NCI-H1092 (cell line): ENCODE measurements around the gene UGCG.
"Not testable (repeated sequence)": the region's sequence is repeated elsewhere in the genome, so short reads cannot be mapped to it uniquely, and the experiment has no call there.

Source experiments
- DNase-seq: peaks from one replicate; lab custom pipeline; 2025; lab: John Stamatoyannopoulos, UW

Gene UGCG

GRCh38 chr9:111955048-111955447, 58.4 kb downstream of the UGCG start:
- DNase-seq = peak; percentile 50

- no peak for DNase-seq
Measured at GRCh38 chr9:111957856-111958631, 61.4 kb downstream of the UGCG start.

DNA sequence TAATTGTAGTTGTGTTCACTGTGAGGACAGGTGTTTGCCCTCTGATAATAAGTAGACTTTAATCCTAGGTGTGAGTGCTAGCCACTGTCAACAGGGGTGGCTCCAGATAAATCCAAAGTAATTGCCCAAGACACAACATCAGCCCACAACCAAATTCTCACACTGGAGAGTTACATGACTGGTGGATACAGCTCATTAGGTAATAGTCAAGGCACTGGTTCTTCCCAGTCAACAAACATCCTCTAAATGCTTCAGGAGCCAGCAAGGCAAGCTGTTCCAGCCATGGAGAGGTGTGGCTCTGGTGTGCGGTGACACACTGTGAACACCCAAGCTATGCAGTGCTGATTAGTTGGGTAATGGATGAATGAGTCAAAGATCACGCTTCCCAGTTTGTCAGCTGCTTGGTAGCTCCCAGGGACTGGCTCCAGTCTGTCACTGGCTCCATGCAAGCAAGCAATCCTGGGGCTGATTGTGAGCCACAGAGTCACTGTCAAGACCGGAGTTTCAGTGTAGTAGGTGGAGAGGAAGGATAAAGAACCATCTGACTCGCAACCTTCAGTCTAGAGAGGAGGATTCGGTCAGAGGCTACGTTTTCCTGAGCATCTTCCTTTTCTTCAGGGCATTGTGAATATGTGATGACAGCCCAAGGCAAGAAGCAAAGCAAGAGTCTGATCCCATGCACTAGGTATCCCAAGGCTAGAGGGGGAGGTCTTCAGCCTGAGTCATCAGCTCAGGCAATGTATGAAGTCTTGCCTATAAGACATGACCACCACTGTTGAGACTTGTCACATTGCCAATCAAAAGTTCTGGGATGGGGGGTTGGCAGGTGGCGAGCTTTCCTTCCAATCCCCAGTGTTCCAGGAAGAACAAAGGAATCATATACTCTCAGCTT, 63.1 kb downstream of the UGCG start:
- DNase-seq = no peak

DNA sequence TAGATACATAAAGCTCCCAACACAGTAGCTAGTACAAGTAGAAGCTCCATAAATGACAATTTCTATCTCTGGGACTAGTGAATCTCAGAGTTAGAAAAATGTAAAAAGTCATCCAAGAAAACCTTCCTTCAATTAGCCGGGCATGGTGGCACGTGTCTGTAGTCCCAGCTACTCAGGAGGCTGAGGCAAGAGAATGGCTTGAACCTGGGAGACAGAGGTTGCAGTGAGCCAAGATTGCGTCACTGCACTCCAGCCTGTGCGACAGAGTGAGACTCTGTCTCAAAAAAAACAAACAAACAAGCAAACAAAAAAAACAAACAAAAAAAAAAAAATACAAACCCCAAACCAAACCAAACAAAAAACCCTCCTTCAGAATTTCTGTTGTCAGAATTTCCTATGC, 63.9 kb downstream of the UGCG start:
- not testable (repeated sequence) for DNase-seq

DNA sequence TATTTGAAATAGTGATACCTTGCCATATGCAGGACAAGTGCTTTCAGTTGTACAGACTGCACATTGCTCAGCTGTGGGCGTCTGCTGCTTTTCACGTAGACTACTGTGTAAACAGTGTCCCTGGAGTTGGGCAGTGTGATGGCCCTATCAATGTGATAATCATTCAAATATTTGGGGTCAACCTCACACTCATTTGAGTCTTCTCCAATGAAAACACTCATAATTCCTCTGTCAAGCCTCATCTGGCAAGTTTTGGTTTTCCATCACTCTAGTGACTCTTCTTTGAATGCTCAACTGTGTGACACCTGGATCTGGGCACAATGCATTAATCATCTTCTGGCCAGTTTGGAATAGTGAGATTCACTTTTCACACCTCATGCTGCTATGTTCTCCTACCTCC, 64.4 kb downstream of the UGCG start:
- DNase-seq = peak; percentile 30

GRCh38 chr9:111961575-111961974, 65.0 kb downstream of the UGCG start:
- peak; percentile 83 for DNase-seq

DNA sequence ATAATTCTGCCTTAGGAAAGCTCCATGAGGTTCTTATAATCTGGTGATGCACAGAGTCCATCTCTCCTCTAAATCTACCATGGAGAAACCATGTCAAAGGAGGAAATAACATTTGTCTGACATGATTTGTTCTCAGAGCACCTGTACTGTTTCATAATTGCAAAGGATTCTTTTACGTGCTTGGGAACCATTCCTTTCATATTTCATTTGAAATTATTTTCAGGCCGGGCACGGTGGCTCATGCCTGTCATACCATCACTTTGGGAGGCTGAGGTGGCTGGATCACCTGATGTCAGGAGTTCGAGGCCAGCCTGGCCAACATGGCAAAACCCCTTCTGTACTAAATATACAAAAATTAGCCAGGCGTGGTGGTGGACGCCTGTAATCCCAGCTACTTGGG, 65.4 kb downstream of the UGCG start:
- DNase-seq = no peak

DNA sequence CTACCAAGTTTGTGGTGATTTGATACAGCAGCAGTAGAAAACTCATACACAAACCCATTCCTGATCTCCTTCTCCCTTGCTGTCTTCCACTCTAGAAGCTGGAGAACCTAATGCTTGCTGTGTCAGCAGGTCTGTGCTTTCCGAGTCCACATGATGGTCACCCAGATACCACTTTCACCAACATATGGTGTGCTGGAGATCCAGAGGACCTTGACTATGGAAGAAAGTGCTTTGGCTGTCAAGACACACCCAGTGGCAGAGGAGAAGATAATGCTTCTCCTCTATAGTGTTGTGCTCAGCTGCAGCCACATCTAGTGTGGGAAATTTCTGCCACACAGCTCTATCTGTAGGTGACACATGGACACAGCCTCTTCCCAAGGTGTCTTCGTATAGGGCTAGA, 67.4 kb downstream of the UGCG start:
- no peak for DNase-seq

DNA sequence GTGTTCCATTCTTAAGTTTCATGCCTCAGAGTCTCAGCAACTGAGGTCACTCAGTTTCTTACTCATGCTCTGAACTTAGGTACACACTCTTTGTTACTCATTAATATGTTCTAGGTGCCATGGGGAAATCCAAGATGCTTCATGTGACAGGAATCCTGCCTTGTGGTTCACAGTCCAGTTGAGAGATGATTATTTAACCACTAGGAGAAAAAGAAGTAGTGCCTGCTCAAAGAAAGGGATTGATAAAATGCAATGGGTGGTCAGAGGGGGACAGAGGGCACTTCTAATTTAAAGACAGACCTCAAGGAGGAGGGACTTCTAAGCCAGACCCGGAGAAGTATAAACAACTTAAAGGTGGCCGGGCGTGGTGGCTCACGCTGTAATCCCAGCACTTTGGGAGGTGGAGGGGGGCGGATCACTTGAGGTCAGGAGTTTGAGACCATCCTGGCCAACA, 69.0 kb downstream of the UGCG start:
- DNase-seq = no peak

DNA sequence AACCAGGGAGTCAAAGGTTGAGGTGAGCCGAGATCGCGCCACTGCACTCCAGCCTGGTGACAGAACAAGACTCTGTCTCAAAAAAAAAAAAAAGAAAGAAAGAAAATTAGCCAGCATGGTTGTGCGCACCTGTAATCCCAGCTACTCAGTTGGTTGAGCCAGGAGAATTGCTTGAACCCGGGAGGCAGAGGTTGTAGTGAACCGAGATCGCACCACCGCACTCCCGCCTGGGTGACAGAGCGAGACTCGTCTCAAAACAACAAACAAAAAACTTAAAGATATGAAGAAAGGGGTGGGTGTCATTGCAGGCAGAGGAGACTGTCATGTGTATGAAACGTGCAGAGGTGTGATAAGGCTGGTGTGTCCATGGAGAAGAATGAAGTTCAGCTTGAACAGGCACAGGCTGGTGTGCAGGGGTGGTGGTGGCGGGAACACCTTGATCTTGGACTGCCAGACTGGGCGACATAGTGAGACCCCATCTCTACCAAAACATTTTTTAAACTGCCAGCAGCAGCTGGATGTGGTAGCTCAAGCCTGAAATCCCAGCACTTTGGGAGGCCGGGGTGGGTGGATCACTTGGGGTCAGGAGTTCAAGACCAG, 69.6 kb downstream of the UGCG start:
- no peak for DNase-seq

DNA sequence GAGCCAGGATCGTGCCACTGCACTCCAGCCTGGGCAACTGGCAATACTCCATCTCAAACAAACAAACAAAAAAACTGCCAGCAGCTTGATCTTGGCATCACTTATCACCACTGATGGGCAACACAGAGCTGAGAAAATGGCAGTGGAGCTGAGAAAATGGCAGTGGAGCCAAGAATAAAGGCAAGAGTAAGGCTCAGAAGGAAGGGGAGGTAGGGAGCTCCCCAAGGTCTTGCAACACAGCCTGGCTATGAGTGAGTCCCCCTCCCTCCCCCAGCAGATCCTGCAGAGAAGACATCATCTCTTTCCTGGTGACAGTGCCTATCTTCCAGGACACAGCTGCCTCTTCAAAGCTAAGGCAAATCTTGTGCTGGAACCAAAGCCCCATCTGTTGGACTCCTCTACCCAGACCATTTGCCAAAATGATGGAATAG, 70.3 kb downstream of the UGCG start:
- peak; percentile 14 for DNase-seq

- DNase-seq = no peak
Measured at GRCh38 chr9:111967621-111968020, 71.0 kb downstream of the UGCG start.

GRCh38 chr9:111969061-111969460, 72.4 kb downstream of the UGCG start:
- DNase-seq = no peak

- DNase-seq = no peak
Measured at GRCh38 chr9:111969622-111970021, 73.0 kb downstream of the UGCG start.

DNA sequence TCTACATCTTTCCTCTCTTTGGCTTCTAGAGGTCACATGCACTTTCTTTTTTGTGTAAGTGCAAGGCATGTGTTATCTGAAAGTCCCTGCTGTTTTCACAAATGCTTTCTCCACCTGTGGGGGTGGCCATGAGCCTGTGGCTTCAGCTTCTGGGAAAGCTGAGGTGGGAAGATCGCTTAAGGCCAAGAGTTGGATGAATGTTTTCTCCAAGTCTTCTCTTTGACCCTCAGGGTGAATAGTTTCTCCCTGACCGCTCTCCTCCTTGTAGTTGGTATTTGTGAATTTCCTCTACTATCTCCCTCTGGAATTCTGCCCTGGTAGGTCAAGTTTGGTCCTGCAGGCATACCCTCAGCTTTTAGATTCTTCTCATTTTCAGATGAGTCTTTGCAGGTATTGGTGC, 74.2 kb downstream of the UGCG start:
- DNase-seq = no peak

DNA sequence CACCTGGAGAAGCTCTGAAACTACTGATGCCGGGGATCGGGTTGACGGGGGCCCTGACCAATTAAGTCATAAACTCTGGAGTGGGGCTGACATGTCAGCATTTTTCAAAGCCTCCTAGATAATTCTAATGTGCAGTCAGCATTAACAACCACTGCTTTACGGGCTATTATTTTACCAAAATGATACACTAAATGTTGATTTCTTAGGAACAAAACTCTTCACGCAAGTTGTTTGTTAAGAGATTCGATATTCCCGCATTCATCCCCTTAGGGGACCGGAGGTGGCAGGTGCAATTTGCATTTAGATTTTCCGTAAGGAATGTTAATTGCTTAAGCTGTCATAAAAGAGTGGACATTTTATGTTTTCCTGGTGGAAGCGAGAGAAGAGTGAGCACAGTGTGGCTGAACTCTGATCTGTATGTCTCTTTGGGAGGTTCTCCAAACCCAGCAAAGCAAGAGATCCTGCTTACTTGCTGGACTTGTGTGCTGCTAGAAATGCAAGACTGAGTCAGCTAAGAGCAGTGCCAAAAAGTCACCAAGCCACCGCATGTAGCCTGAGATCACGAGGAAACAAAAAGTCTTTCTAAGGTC, 77.6 kb downstream of the UGCG start:
- peak; percentile 18 for DNase-seq

GRCh38 chr9:111975709-111976108, 79.1 kb downstream of the UGCG start:
- peak; percentile 48 for DNase-seq

DNA sequence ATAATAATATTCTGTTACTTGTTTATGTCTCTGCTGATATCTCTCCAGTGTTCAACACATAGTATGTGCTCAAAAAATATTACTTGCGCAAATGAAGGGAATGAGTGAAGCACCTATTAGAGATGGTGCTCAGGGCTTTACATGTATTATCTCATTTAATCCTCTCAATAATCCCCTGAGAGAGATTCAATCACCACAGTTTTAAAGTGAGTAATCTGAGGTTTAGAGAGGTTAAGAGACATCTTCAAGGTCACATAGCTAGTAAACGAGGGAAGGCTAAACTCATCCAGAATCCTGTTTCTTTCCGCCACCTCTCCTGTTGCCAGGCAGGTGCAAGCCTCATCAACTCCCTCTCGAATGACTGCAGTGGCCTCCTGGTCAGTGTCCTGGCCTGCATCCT, 82.0 kb downstream of the UGCG start:
- DNase-seq = no peak

GRCh38 chr9:111979561-111979960, 82.9 kb downstream of the UGCG start:
- DNase-seq = no peak

DNA sequence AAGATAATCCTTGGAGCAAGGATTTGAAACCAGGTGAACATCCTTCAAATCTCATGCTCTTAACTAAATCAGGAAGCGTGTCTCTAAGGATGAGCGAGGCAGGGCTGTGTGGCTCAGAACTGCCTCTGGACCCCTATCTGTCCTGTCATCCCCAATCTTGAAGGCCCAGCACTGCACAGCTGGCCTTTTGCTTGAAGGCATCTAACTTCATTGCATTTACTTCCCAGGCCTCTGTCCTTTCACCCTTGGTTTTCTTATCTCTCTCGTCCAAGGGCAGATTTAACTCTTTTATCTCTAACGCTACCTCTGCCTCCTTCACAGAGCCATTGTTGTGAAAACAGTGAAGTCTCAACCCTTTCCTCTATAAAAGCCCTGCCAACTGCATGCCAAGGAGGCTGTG, 83.8 kb downstream of the UGCG start:
- no peak for DNase-seq

GRCh38 chr9:111983484-111983908, 86.9 kb downstream of the UGCG start:
- DNase-seq = no peak

GRCh38 chr9:111984086-111984802, 87.6 kb downstream of the UGCG start:
- no peak for DNase-seq
